ENCODE measurements around the gene LAMB3. TPM values are rescaled to one million over a fixed set of nuclear protein-coding genes. Genes with fewer than 3 reads are reported as not detected.

LAMB3 gene
- polyA plus RNA-seq, 1 donor from 2014 or later, result 5.8 TPM

GRCh38 chr1:209675565-209676154, 23.4 kb upstream of the LAMB3 start:
- H3K4me2 ChIP-seq (ENCODE audit: low read length), result peak overlapping the region; percentile 29
- H3K9me3 ChIP-seq (ENCODE audit: low read length), result no peaks in the 10 kb centered on the region
- H3K27me3 ChIP-seq (ENCODE audit: insufficient read depth, low read depth, low read length), result peaks cover 50% of the 10 kb centered on the region
- no peaks in the 10 kb centered on the region for H3F3A ChIP-seq (ENCODE audit: insufficient read depth, low read length, poor library complexity, severe bottlenecking)
- no peaks in the 10 kb centered on the region for H3K9me2 ChIP-seq (ENCODE audit: insufficient read depth, low read length)
- no peaks in the 10 kb centered on the region for H4K20me1 ChIP-seq (ENCODE audit: insufficient read depth)
- no peaks in the 10 kb centered on the region for H3K36me3 ChIP-seq (ENCODE audit: insufficient read depth, low read length)
- TF ChIP-seq RAD21 (conservative IDR thresholded peaks at IDR 0.05) (no peak), EP300 (conservative IDR thresholded peaks at IDR 0.05; ENCODE audit: poor library complexity, severe bottlenecking) (no peak), MXI1 (conservative IDR thresholded peaks at IDR 0.05; ENCODE audit: poor library complexity, severe bottlenecking) (peak; percentile 19), CTCF (IDR thresholded peaks at IDR 0.05; ENCODE audit: poor library complexity, severe bottlenecking) (no peak), REST (IDR thresholded peaks at IDR 0.05; ENCODE audit: borderline replicate concordance) (no peak)
- H3K79me2 ChIP-seq (replicated peaks; ENCODE audit: insufficient read depth, low read length), result no peaks in the 10 kb centered on the region
- no peak overlapping the region for H2AFZ ChIP-seq (ENCODE audit: low read depth, low read length)
- H3K27ac ChIP-seq (ENCODE audit: low read length), result no peak overlapping the region
- peak overlapping the region; percentile 62 for H3K4me3 ChIP-seq (ENCODE audit: low read length)
- peak overlapping the region; percentile 25 for H3K9ac ChIP-seq (ENCODE audit: low read length)

GRCh38 chr1:209674957-209675564, 22.8 kb upstream of the LAMB3 start, which contains the start of gene G0S2:
G0S2 (plus strand) TSS chr1:209675412; CDS start chr1:209675685, 273 bp downstream.
- Histone ChIP-seq H3K27me3 (ENCODE audit: insufficient read depth, low read depth, low read length) (peaks cover 50% of the 10 kb centered on the region), H3K4me3 (ENCODE audit: low read length) (peak within 1 kb of the TSS; percentile 62), H3K9me2 (ENCODE audit: insufficient read depth, low read length) (no peaks in the 10 kb centered on the region), H3K9ac (ENCODE audit: low read length) (peak within 1 kb of the TSS; percentile 25), H3F3A (ENCODE audit: insufficient read depth, low read length, poor library complexity, severe bottlenecking) (no peaks in the 10 kb centered on the region), H3K9me3 (ENCODE audit: low read length) (no peaks in the 10 kb centered on the region), H3K79me2 (replicated peaks; ENCODE audit: insufficient read depth, low read length) (no peaks in the 10 kb centered on the region), H3K36me3 (ENCODE audit: insufficient read depth, low read length) (no peaks in the 10 kb centered on the region), H2AFZ (ENCODE audit: low read depth, low read length) (no peak within 1 kb of the TSS), H4K20me1 (ENCODE audit: insufficient read depth) (no peaks in the 10 kb centered on the region), H3K27ac (ENCODE audit: low read length) (no peak within 1 kb of the TSS), H3K4me2 (ENCODE audit: low read length) (peak within 1 kb of the TSS; percentile 29)
- no peak for TF ChIP-seq TAF1 (IDR thresholded peaks at IDR 0.05; ENCODE audit: low read depth)
- no peak for TF ChIP-seq MXI1 (conservative IDR thresholded peaks at IDR 0.05; ENCODE audit: poor library complexity, severe bottlenecking)
- no peak for TF ChIP-seq REST (IDR thresholded peaks at IDR 0.05; ENCODE audit: borderline replicate concordance)
- TF ChIP-seq RAD21 (conservative IDR thresholded peaks at IDR 0.05), result no peak
- no peak for TF ChIP-seq SMC3 (conservative IDR thresholded peaks at IDR 0.05; ENCODE audit: poor library complexity)
- no peak for TF ChIP-seq EP300 (conservative IDR thresholded peaks at IDR 0.05; ENCODE audit: poor library complexity, severe bottlenecking)
- TF ChIP-seq POLR2AphosphoS5 (IDR thresholded peaks at IDR 0.05), result no peak
- no peak for TF ChIP-seq CTCF (IDR thresholded peaks at IDR 0.05; ENCODE audit: poor library complexity, severe bottlenecking)
- TF ChIP-seq EZH2 (IDR thresholded peaks at IDR 0.05; ENCODE audit: borderline replicate concordance, insufficient read depth, low read length, poor library complexity, severe bottlenecking), result no peak
